ENCODE results near the gene KAT6B. TPM values are rescaled to one million over a fixed set of nuclear protein-coding genes. Genes with fewer than 3 reads are reported as not detected.

KAT6B gene
- total and polyA plus RNA-seq, 2 experiments from 2014 or later = 7.7 to 12.4 TPM

GRCh38 chr10:75019370-75019769 lies 193.0 kb downstream of the KAT6B start:
- Histone ChIP-seq H3K4me1 (ENCODE audit: insufficient read depth) (no peaks in the 10 kb centered on the region), H3K27ac (no peak overlapping the region), H3K79me2 (ENCODE audit: insufficient read depth) (no peaks in the 10 kb centered on the region), H3K9me2 (ENCODE audit: insufficient read depth) (no peaks in the 10 kb centered on the region), H3K9ac (no peak overlapping the region), H3K4me2 (ENCODE audit: unreplicated experiment) (no peak overlapping the region), H2AFZ (no peak overlapping the region; the same call in 1 of the 2 replicates), H3K27me3 (replicated peaks; ENCODE audit: insufficient read depth) (no peaks in the 10 kb centered on the region), H3K4me3 (no peak overlapping the region), H3K9me3 (ENCODE audit: low read depth) (no peaks in the 10 kb centered on the region), H3K36me3 (ENCODE audit: low read depth) (peaks cover 9% of the 10 kb centered on the region; the same call in 1 of the 2 replicates), H4K20me1 (ENCODE audit: insufficient read depth) (no peaks in the 10 kb centered on the region), H3F3A (ENCODE audit: insufficient read depth) (no peaks in the 10 kb centered on the region; the same call in 1 of the 2 replicates)
- TF ChIP-seq EZH2 (IDR thresholded peaks at IDR 0.05; ENCODE audit: insufficient read depth, poor library complexity, severe bottlenecking) = no peak
- no peak for TF ChIP-seq EZH2phosphoT487 (IDR thresholded peaks at IDR 0.05; ENCODE audit: insufficient read depth, low read depth)
- DNase-seq = peak; percentile 59
- in situ Hi-C loops (cut with MboI) = no loop called here
- WGBS, 2 experiments (ENCODE audit: low coverage in 1 of 2, low lambda C conversion rate in 2 of 2, missing lambda C conversion rate in 2 of 2) = 15 to 18% methylated on average over 2 of the region's 2 CpGs

GRCh38 chr10:75020168-75020567 lies 193.8 kb downstream of the KAT6B start:
- Histone ChIP-seq H3K27ac (no peak overlapping the region), H3K79me2 (ENCODE audit: insufficient read depth) (no peaks in the 10 kb centered on the region), H3K4me1 (ENCODE audit: insufficient read depth) (no peaks in the 10 kb centered on the region), H3K36me3 (ENCODE audit: low read depth) (peaks cover 11% of the 10 kb centered on the region), H3K4me2 (ENCODE audit: unreplicated experiment) (no peak overlapping the region), H3K4me3 (no peak overlapping the region), H3F3A (ENCODE audit: insufficient read depth) (no peaks in the 10 kb centered on the region; the same call in 1 of the 2 replicates), H3K27me3 (replicated peaks; ENCODE audit: insufficient read depth) (no peaks in the 10 kb centered on the region), H2AFZ (no peak overlapping the region), H3K9ac (no peak overlapping the region), H3K9me3 (ENCODE audit: low read depth) (no peaks in the 10 kb centered on the region), H3K9me2 (ENCODE audit: insufficient read depth) (no peaks in the 10 kb centered on the region), H4K20me1 (ENCODE audit: insufficient read depth) (no peaks in the 10 kb centered on the region)
- DNase-seq = no peak
- in situ Hi-C loops (cut with MboI) = loop anchor here (10.0 kb wide), 1 partner anchor 755 kb away; no protein-coding TSS in a partner anchor
- 76% methylated on average over 6 of the region's 6 CpGs for WGBS, 2 experiments (ENCODE audit: low coverage in 1 of 2, low lambda C conversion rate in 2 of 2, missing lambda C conversion rate in 2 of 2)
- no peak for TF ChIP-seq EZH2phosphoT487 (IDR thresholded peaks at IDR 0.05; ENCODE audit: insufficient read depth, low read depth)
- no peak for TF ChIP-seq EZH2 (IDR thresholded peaks at IDR 0.05; ENCODE audit: insufficient read depth, poor library complexity, severe bottlenecking)

- in situ Hi-C loops (cut with MboI) = loop anchor here (10.0 kb wide), 1 partner anchor 757 kb away; no protein-coding TSS in a partner anchor
- H3K27me3 ChIP-seq (replicated peaks; ENCODE audit: insufficient read depth) = no peaks in the 10 kb centered on the region
Measured at GRCh38 chr10:75021379-75022249, 195.2 kb downstream of the KAT6B start.

GRCh38 chr10:75023074-75023473 lies 196.7 kb downstream of the KAT6B start:
- H3K36me3 ChIP-seq (ENCODE audit: low read depth) = peaks cover 18% of the 10 kb centered on the region
- no peak overlapping the region for H3K27ac ChIP-seq
- DNase-seq = no peak
- no peak overlapping the region for H3K4me2 ChIP-seq (ENCODE audit: unreplicated experiment)
- no peaks in the 10 kb centered on the region for H3K27me3 ChIP-seq (replicated peaks; ENCODE audit: insufficient read depth)
- no peaks in the 10 kb centered on the region for H3K9me2 ChIP-seq (ENCODE audit: insufficient read depth)
- in situ Hi-C loops (cut with MboI) = loop anchor here (10.0 kb wide), 1 partner anchor 758 kb away; no protein-coding TSS in a partner anchor
- no peaks in the 10 kb centered on the region for H3K9me3 ChIP-seq (ENCODE audit: low read depth)
- TF ChIP-seq EZH2phosphoT487 (IDR thresholded peaks at IDR 0.05; ENCODE audit: insufficient read depth, low read depth) = no peak
- TF ChIP-seq EZH2 (IDR thresholded peaks at IDR 0.05; ENCODE audit: insufficient read depth, poor library complexity, severe bottlenecking) = no peak
- H3K79me2 ChIP-seq (ENCODE audit: insufficient read depth) = no peaks in the 10 kb centered on the region
- H3K4me3 ChIP-seq = no peak overlapping the region
- H3K9ac ChIP-seq = no peak overlapping the region
- no peaks in the 10 kb centered on the region for H4K20me1 ChIP-seq (ENCODE audit: insufficient read depth)
- 95 to 97% methylated on average over 2 of the region's 2 CpGs for WGBS, 2 experiments (ENCODE audit: low coverage in 1 of 2, low lambda C conversion rate in 2 of 2, missing lambda C conversion rate in 2 of 2)
- H2AFZ ChIP-seq = no peak overlapping the region
- H3F3A ChIP-seq (ENCODE audit: insufficient read depth) = no peaks in the 10 kb centered on the region; the same call in 1 of the 2 replicates
- H3K4me1 ChIP-seq (ENCODE audit: insufficient read depth) = no peaks in the 10 kb centered on the region

More at GRCh38 chr10:75021379-75022249, 195.2 kb downstream of the KAT6B start:
- no peak for DNase-seq
- WGBS, 2 experiments (ENCODE audit: low coverage in 1 of 2, low lambda C conversion rate in 2 of 2, missing lambda C conversion rate in 2 of 2) = 86 to 91% methylated on average over 10 of the region's 10 CpGs
- no peaks in the 10 kb centered on the region for H3K9me2 ChIP-seq (ENCODE audit: insufficient read depth)
- no peak overlapping the region for H3K4me2 ChIP-seq (ENCODE audit: unreplicated experiment)
- no peaks in the 10 kb centered on the region; the same call in 1 of the 2 replicates for H3F3A ChIP-seq (ENCODE audit: insufficient read depth)
- H2AFZ ChIP-seq = no peak overlapping the region
- TF ChIP-seq EZH2 (IDR thresholded peaks at IDR 0.05; ENCODE audit: insufficient read depth, poor library complexity, severe bottlenecking) (no peak), EZH2phosphoT487 (IDR thresholded peaks at IDR 0.05; ENCODE audit: insufficient read depth, low read depth) (no peak)
- no peaks in the 10 kb centered on the region for H3K79me2 ChIP-seq (ENCODE audit: insufficient read depth)
- no peak overlapping the region for H3K9ac ChIP-seq
- H3K4me1 ChIP-seq (ENCODE audit: insufficient read depth) = no peaks in the 10 kb centered on the region
- no peak overlapping the region for H3K27ac ChIP-seq
- H3K4me3 ChIP-seq = no peak overlapping the region
- peaks cover 18% of the 10 kb centered on the region for H3K36me3 ChIP-seq (ENCODE audit: low read depth)
- H3K9me3 ChIP-seq (ENCODE audit: low read depth) = no peaks in the 10 kb centered on the region
- no peaks in the 10 kb centered on the region for H4K20me1 ChIP-seq (ENCODE audit: insufficient read depth)
